ENCODE data around the gene RTN4IP1. TPM values are rescaled to one million over a fixed set of nuclear protein-coding genes. Genes with fewer than 3 reads are reported as not detected.
"Not testable (repeated sequence)": the region's sequence is repeated elsewhere in the genome, so short reads cannot be mapped to it uniquely, and the experiment has no call there.

The RTN4IP1 gene
- total RNA-seq, 4 donors from 2014 or later, result 3.3 to 7.1 (median 6.8) TPM

DNA sequence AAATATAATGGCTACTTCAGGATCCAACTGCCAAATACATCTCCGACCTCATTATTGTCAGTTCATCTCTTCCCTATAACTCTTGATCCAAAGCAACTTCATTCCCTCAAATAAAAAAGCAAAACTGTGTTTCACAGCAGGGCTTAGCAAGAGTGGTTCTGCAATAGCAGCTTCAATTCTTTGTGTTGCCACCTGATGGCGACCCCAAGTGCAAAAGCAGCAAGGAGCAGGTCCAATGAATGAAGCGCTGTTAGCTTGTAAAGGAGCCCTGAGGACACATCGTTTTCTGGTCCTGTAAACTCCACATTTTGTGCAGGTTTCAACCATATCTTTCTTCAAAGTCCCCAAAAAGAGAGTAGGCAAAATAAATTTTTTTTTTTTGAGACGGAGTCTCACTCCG lies 19.6 kb downstream of the RTN4IP1 start:
- H3K9me3 ChIP-seq, result no peaks in the 10 kb centered on the region
- DNase-seq (ENCODE audit: low spot score in 2 of 2), result no peak
- no peaks in the 10 kb centered on the region for H3K27me3 ChIP-seq
- H3K4me3 ChIP-seq, result no peak overlapping the region
- H3K27ac ChIP-seq, result no peak overlapping the region
- 71 to 72% methylated on average over 6 of the region's 6 CpGs for WGBS, 2 donors
- H3K36me3 ChIP-seq, result peaks cover 0 to 32% (median 0%) of the 10 kb centered on the region in 3 donors
- no peaks in the 10 kb centered on the region for H3K4me1 ChIP-seq
- TF ChIP-seq CTCF (IDR thresholded peaks at IDR 0.05), result no peak
- TF ChIP-seq EP300 (IDR thresholded peaks at IDR 0.05), result no peak
- TF ChIP-seq POLR2A (IDR thresholded peaks at IDR 0.05), result no peak

DNA sequence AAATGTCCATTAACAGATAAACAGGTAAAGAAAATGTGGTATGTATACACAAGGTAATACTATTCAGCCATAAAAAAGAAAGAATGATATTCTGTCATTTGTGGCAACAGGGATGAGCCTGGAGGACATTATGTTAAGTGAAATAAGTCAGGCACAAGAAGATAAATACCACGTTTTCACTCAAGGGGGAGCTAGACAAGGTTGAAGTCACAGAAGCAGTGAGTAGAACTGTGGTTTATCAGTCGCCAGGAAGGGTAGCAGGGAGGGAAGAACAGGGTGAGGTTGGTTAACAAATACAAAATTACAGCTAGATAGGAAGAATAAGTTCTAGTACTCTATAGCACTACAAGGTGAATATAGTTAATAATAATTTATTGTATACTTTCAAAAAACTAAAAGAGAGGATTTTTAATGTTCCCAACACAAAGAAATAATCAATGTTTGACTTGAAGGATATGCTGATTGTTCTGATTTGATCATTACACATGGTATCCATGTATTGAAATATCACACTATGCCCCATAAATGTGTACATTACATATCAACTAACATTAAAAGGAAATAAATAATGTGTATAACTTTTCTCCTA lies 21.1 kb downstream of the RTN4IP1 start:
- no peaks in the 10 kb centered on the region for H3K27me3 ChIP-seq
- no peak overlapping the region for H3K27ac ChIP-seq
- DNase-seq (ENCODE audit: low spot score in 2 of 2), result peak in 1 of 2 donors; percentile 56
- H3K4me1 ChIP-seq, result no peaks in the 10 kb centered on the region
- peaks cover 0 to 17% (median 0%) of the 10 kb centered on the region in 3 donors for H3K36me3 ChIP-seq
- H3K9me3 ChIP-seq, result no peaks in the 10 kb centered on the region
- WGBS, 2 donors, result 22 to 24% methylated on average over 2 of the region's 2 CpGs
- TF ChIP-seq CTCF (IDR thresholded peaks at IDR 0.05) (peak in 3 of 5 experiments; percentile 9 to 51 (median 26)), EP300 (IDR thresholded peaks at IDR 0.05) (no peak), POLR2A (IDR thresholded peaks at IDR 0.05) (no peak)
- H3K4me3 ChIP-seq, result no peak overlapping the region

DNA sequence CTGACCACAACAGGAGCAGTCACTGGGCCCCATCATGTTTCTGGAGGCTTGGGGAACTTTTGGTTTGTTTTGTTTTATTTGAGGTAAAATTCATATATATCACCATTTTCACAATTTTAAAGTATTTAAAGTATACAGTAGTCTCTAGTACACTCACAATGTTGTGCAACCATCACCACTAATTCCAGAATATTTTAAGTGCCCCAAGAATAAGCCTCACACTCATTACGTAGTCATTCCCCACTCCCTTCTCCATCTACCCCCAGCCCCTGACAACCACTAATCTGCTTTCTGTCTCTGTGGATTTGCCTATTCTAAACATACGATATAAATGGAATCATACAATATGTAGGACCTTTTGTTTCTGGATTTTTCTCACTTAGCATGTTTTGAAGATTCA lies 29.0 kb downstream of the RTN4IP1 start:
- H3K36me3 ChIP-seq, result peaks cover 0 to 12% (median 0%) of the 10 kb centered on the region in 3 donors
- H3K27ac ChIP-seq, result no peak overlapping the region
- WGBS, 2 donors, result 92 to 96% methylated on average over 2 of the region's 2 CpGs
- no peak for DNase-seq (ENCODE audit: low spot score in 2 of 2)
- no peak overlapping the region for H3K4me3 ChIP-seq
- H3K9me3 ChIP-seq, result no peaks in the 10 kb centered on the region
- TF ChIP-seq EP300 (IDR thresholded peaks at IDR 0.05) (no peak), POLR2A (IDR thresholded peaks at IDR 0.05) (no peak), CTCF (IDR thresholded peaks at IDR 0.05) (no peak)
- H3K4me1 ChIP-seq, result no peaks in the 10 kb centered on the region
- no peaks in the 10 kb centered on the region for H3K27me3 ChIP-seq

DNA sequence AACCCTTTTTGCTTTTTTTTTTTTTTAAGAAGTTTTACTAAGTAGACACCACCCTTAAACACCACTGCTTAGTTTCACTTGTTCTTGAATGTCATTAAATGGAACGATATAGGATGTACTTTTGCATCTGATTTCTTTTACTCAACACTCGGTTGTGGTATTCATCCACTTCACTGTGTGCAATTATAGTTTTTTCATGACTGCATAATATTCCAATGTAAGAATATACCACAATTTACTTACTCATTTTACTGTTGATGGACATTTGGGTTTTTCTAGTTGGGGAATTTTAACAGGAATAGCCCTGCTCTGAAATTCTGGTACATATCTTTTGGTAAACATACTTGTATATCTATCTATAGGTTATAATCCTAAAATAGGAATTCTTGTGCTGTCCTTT lies 29.9 kb downstream of the RTN4IP1 start:
- Histone ChIP-seq H3K36me3 (peaks cover 0 to 12% (median 0%) of the 10 kb centered on the region in 3 donors), H3K4me1 (no peaks in the 10 kb centered on the region), H3K27ac (no peak overlapping the region), H3K9me3 (no peaks in the 10 kb centered on the region), H3K4me3 (no peak overlapping the region), H3K27me3 (no peaks in the 10 kb centered on the region)
- no peak for TF ChIP-seq CTCF (IDR thresholded peaks at IDR 0.05)
- no peak for TF ChIP-seq EP300 (IDR thresholded peaks at IDR 0.05)
- TF ChIP-seq POLR2A (IDR thresholded peaks at IDR 0.05), result no peak
- WGBS, 2 donors, result 50 to 100% methylated on average over 2 of the region's 2 CpGs
- DNase-seq (ENCODE audit: low spot score in 2 of 2), result no peak

- H3K36me3 ChIP-seq, result peaks cover 0 to 24% (median 0%) of the 10 kb centered on the region in 3 donors
- WGBS, 2 donors, result 86 to 90% methylated on average over 3 of the region's 3 CpGs
- DNase-seq (ENCODE audit: low spot score in 2 of 2), result no peak
- H3K4me1 ChIP-seq, result peaks cover 0 to 7% (median 0%) of the 10 kb centered on the region in 4 donors
- TF ChIP-seq EP300 (IDR thresholded peaks at IDR 0.05) (no peak), POLR2A (IDR thresholded peaks at IDR 0.05) (no peak), CTCF (IDR thresholded peaks at IDR 0.05) (no peak)
- H3K27me3 ChIP-seq, result no peaks in the 10 kb centered on the region
- no peaks in the 10 kb centered on the region for H3K9me3 ChIP-seq
- no peak overlapping the region for H3K4me3 ChIP-seq
- H3K27ac ChIP-seq, result no peak overlapping the region
Observed at GRCh38 chr6:106591111-106591825, 38.0 kb downstream of the RTN4IP1 start.

- H3K36me3 ChIP-seq, result peaks cover 0 to 43% (median 0%) of the 10 kb centered on the region in 3 donors
- H3K27me3 ChIP-seq; H3K4me1 ChIP-seq; H3K4me3 ChIP-seq; H3K27ac ChIP-seq; DNase-seq (ENCODE audit: low spot score in 2 of 2); H3K9me3 ChIP-seq: not testable (repeated sequence)
- WGBS, 2 donors, result 71 to 79% methylated on average over 5 of the region's 5 CpGs
Observed at GRCh38 chr6:106588937-106589336, 40.4 kb downstream of the RTN4IP1 start.
